Measurements from ENCODE around the gene ZNF236.

ZNF236 gene

GRCh38 chr18:76992226-76993084 lies 170.1 kb downstream of the ZNF236 start:
- in situ Hi-C loops (cut with HindIII; ENCODE audit: low pct_ligation_motif_present, low sequenced_read_pairs) = no loop called here
- no peak for TF ChIP-seq CTCF (IDR thresholded peaks at IDR 0.05; ENCODE audit: low read depth, low read length, missing control alignments)
- no peak overlapping the region for H3K4me3 ChIP-seq (ENCODE audit: low read depth, low read length)
- no peaks in the 10 kb centered on the region for H3K36me3 ChIP-seq (replicated peaks)
- H3K27me3 ChIP-seq (replicated peaks) = no peaks in the 10 kb centered on the region
- no peak overlapping the region for H3K27ac ChIP-seq
- no peak for DNase-seq

- in situ Hi-C loops (cut with HindIII; ENCODE audit: low pct_ligation_motif_present, low sequenced_read_pairs) = no loop called here
- DNase-seq = no peak
- H3K27ac ChIP-seq = no peak overlapping the region
- no peak for TF ChIP-seq CTCF (IDR thresholded peaks at IDR 0.05; ENCODE audit: low read depth, low read length, missing control alignments)
- no peak overlapping the region for H3K4me3 ChIP-seq (ENCODE audit: low read depth, low read length)
- H3K27me3 ChIP-seq (replicated peaks) = no peaks in the 10 kb centered on the region
- H3K36me3 ChIP-seq (replicated peaks) = no peaks in the 10 kb centered on the region
Observed at GRCh38 chr18:76993085-76993382, 170.7 kb downstream of the ZNF236 start.

GRCh38 chr18:76993573-76993972 lies 171.2 kb downstream of the ZNF236 start:
- Histone ChIP-seq H3K36me3 (replicated peaks) (no peaks in the 10 kb centered on the region), H3K27ac (no peak overlapping the region), H3K27me3 (replicated peaks) (no peaks in the 10 kb centered on the region), H3K4me3 (ENCODE audit: low read depth, low read length) (no peak overlapping the region)
- in situ Hi-C loops (cut with HindIII; ENCODE audit: low pct_ligation_motif_present, low sequenced_read_pairs) = no loop called here
- TF ChIP-seq CTCF (IDR thresholded peaks at IDR 0.05; ENCODE audit: low read depth, low read length, missing control alignments) = no peak
- DNase-seq = no peak

- no peaks in the 10 kb centered on the region for H3K36me3 ChIP-seq (replicated peaks)
- H3K4me3 ChIP-seq (ENCODE audit: low read depth, low read length) = no peak overlapping the region
- TF ChIP-seq CTCF (IDR thresholded peaks at IDR 0.05; ENCODE audit: low read depth, low read length, missing control alignments) = no peak
- no peak overlapping the region for H3K27ac ChIP-seq
- no peak for DNase-seq
- in situ Hi-C loops (cut with HindIII; ENCODE audit: low pct_ligation_motif_present, low sequenced_read_pairs) = no loop called here
- no peaks in the 10 kb centered on the region for H3K27me3 ChIP-seq (replicated peaks)
Observed at GRCh38 chr18:76994086-76994654, 171.8 kb downstream of the ZNF236 start.

- in situ Hi-C loops (cut with HindIII; ENCODE audit: low pct_ligation_motif_present, low sequenced_read_pairs) = no loop called here
Observed at GRCh38 chr18:76995896-76996295, 173.5 kb downstream of the ZNF236 start.

More at GRCh38 chr18:76995896-76996295, 173.5 kb downstream of the ZNF236 start:
- Histone ChIP-seq H3K27ac (no peak overlapping the region), H3K27me3 (replicated peaks) (no peaks in the 10 kb centered on the region), H3K4me3 (ENCODE audit: low read depth, low read length) (no peak overlapping the region), H3K36me3 (replicated peaks) (no peaks in the 10 kb centered on the region)
- DNase-seq = no peak
- TF ChIP-seq CTCF (IDR thresholded peaks at IDR 0.05; ENCODE audit: low read depth, low read length, missing control alignments) = no peak
